CD14-positive monocyte (primary cell): ENCODE data around the gene CCDC77. TPM values are rescaled to one million over a fixed set of nuclear protein-coding genes. Genes with fewer than 3 reads are reported as not detected.

ENCODE experiments used
- DNase-seq, 3 donors: peaks; one replicate each; pipeline ENCODE4 v3.0.0-alpha.2; 2011 to 2022
- H2AFZ ChIP-seq: 2 replicates; pipeline ENCODE4 v1.6.0; 2012; ENCODE audit warnings: mild to moderate bottlenecking, low read depth, low read length, inconsistent platforms; ENCODE audit not compliant: insufficient read depth, poor library complexity, severe bottlenecking
- H3K27ac ChIP-seq, 2 donors: 1 replicate in 1 of 2; 2 replicates in 1 of 2; pipeline ENCODE4 v1.5.1; 2012 to 2013; ENCODE audit warnings: low read length in 2 of 2, control low read depth in 1 of 2, inconsistent platforms in 1 of 2, low read depth in 1 of 2, mild to moderate bottlenecking in 1 of 2
- H3K27me3 ChIP-seq, 2 donors: one replicate each; pipeline versions ENCODE4 v1.6.0 to v1.6.1; 2011 to 2013; ENCODE audit warnings: low read length in 2 of 2; ENCODE audit not compliant: control insufficient read depth in 2 of 2, insufficient read depth in 2 of 2
- H3K36me3 ChIP-seq, 2 donors: replicated peaks in 1 of 2; 1 replicate in 1 of 2; 2 replicates in 1 of 2; pipeline versions ENCODE4 v1.5.1 to v1.6.1; 2012 to 2013; ENCODE audit warnings: low read length in 2 of 2, control low read depth in 1 of 2, inconsistent platforms in 1 of 2, mild to moderate bottlenecking in 1 of 2; ENCODE audit not compliant: insufficient read depth in 2 of 2, control insufficient read depth in 1 of 2
- H3K4me1 ChIP-seq, 2 donors: 1 replicate in 1 of 2; 2 replicates in 1 of 2; pipeline versions ENCODE4 v1.5.1 to v1.6.1; 2012 to 2013; ENCODE audit warnings: low read length in 2 of 2, control low read depth in 1 of 2, inconsistent platforms in 1 of 2, mild to moderate bottlenecking in 1 of 2, moderate library complexity in 1 of 2; ENCODE audit not compliant: insufficient read depth in 2 of 2, control insufficient read depth in 1 of 2
- H3K4me2 ChIP-seq: replicated peaks from 2 replicates; pipeline ENCODE3; 2012; ENCODE audit warnings: low read length, moderate library complexity, mild to moderate bottlenecking; ENCODE audit not compliant: poor library complexity, severe bottlenecking; ENCODE audit errors: extremely low read depth
- H3K4me3 ChIP-seq, 3 experiments: fragments of 200-600 bp in 1 of 3; sonication (generic) in 1 of 3; replicated peaks in 1 of 3; 1 replicate in 2 of 3; 2 replicates in 1 of 3; pipeline ENCODE4 v1.5.1; 2011 to 2013; ENCODE audit warnings: low read length in 3 of 3, mild to moderate bottlenecking in 3 of 3, control low read depth in 2 of 3, low read depth in 2 of 3, inconsistent platforms in 1 of 3, moderate library complexity in 1 of 3
- H3K79me2 ChIP-seq: 2 replicates; pipeline ENCODE4 v1.6.0; 2012; ENCODE audit warnings: mild to moderate bottlenecking, control low read depth, inconsistent platforms, low read length, moderate library complexity; ENCODE audit not compliant: insufficient read depth
- H3K9ac ChIP-seq: 2 replicates; pipeline ENCODE4 v1.6.0; 2017; ENCODE audit warnings: low read length, mild to moderate bottlenecking; ENCODE audit not compliant: insufficient read depth, poor library complexity, severe bottlenecking
- H3K9me3 ChIP-seq, 2 donors: replicated peaks in 1 of 2; 1 replicate in 1 of 2; 2 replicates in 1 of 2; pipeline versions ENCODE4 v1.5.1 to v1.6.1; 2012 to 2013; ENCODE audit warnings: low read length in 2 of 2, control low read depth in 1 of 2; ENCODE audit not compliant: control insufficient read depth in 1 of 2, insufficient read depth in 1 of 2
- H4K20me1 ChIP-seq: 2 replicates; pipeline ENCODE4 v1.6.0; 2012; ENCODE audit warnings: mild to moderate bottlenecking, low read length, control low read depth, moderate library complexity; ENCODE audit not compliant: insufficient read depth
- H3K27ac Mint-ChIP-seq, 7 donors: one replicate each; pipeline ENCODE4 v1.8.0; 2020; ENCODE audit warnings: mild to moderate bottlenecking in 7 of 7, mixed read lengths in 7 of 7, moderate library complexity in 6 of 7, inconsistent platforms in 2 of 7
- H3K27me3 Mint-ChIP-seq, 3 donors: one replicate each; pipeline ENCODE4 v1.8.0; 2021 to 2022; ENCODE audit warnings: low read depth in 3 of 3, mild to moderate bottlenecking in 3 of 3, mixed read lengths in 3 of 3, moderate library complexity in 3 of 3, inconsistent platforms in 1 of 3
- H3K36me3 Mint-ChIP-seq, 2 donors: one replicate each; pipeline ENCODE4 v1.8.0; 2020; ENCODE audit warnings: mixed read lengths in 2 of 2, inconsistent platforms in 1 of 2, mild to moderate bottlenecking in 1 of 2
- H3K4me1 Mint-ChIP-seq: one replicate; pipeline ENCODE4 v1.8.0; 2020; ENCODE audit warnings: mild to moderate bottlenecking, mixed read lengths
- H3K4me3 Mint-ChIP-seq, 2 donors: one replicate each; pipeline ENCODE4 v1.8.0; 2020; ENCODE audit warnings: mild to moderate bottlenecking in 2 of 2, mixed read lengths in 2 of 2, moderate library complexity in 1 of 2
- H3K9me3 Mint-ChIP-seq, 7 donors: one replicate each; pipeline ENCODE4 v1.8.0; 2020 to 2022; ENCODE audit warnings: mixed read lengths in 7 of 7, mild to moderate bottlenecking in 6 of 7, moderate library complexity in 6 of 7, inconsistent platforms in 2 of 7
- WGBS: methylation state at CpG from one replicate; pipeline ENCODE4 v1.1.5; 2013; ENCODE audit warnings: missing lambda C conversion rate; ENCODE audit not compliant: insufficient coverage; 5-methylcytosine and 5-hydroxymethylcytosine counted together
- intact Hi-C, 2 donors: fragments of 100-400 bp; cut with micrococcal nuclease; formaldehyde crosslinking; loops; one replicate each; pipeline versions ENCODE4 v1.15.0 to v1.15.1; 2023
- polyA plus RNA-seq, 3 donors: library from polyadenylated mRNA; depleted of rRNA in 1 of 3; unstranded in 2 of 3; stranded (reverse) in 1 of 3; fragments of 300-500 nt in 2 of 3; fragments of >200 nt in 1 of 3; fragmentation: Illumina TruSeq in 2 of 3; gene quantifications; 1 replicate in 2 of 3; 2 replicates in 1 of 3; pipeline ENCODE4 v1.2.3, GENCODE V29; 2012 to 2021
- TF ChIP-seq, protein P1 (sequence below): fragments of 200-600 bp; IDR thresholded peaks from one replicate; pipeline ENCODE4 v1.8.0; 2022; ENCODE audit warnings: antibody characterized with exemption, mild to moderate bottlenecking

CCDC77 gene
- polyA plus RNA-seq, 3 donors, result 4.1 to 7.7 (median 5.1) TPM

- Mint-ChIP-seq H3K27me3 (peaks cover 18 to 27% (median 20%) of the 10 kb centered on the region in 3 donors), H3K36me3 (no peaks in the 10 kb centered on the region), H3K4me3 (no peak overlapping the region), H3K4me1 (no peaks in the 10 kb centered on the region), H3K27ac (no peak overlapping the region), H3K9me3 (peaks cover 0 to 2% (median 0%) of the 10 kb centered on the region in 7 donors)
- TF ChIP-seq, protein P1, sequence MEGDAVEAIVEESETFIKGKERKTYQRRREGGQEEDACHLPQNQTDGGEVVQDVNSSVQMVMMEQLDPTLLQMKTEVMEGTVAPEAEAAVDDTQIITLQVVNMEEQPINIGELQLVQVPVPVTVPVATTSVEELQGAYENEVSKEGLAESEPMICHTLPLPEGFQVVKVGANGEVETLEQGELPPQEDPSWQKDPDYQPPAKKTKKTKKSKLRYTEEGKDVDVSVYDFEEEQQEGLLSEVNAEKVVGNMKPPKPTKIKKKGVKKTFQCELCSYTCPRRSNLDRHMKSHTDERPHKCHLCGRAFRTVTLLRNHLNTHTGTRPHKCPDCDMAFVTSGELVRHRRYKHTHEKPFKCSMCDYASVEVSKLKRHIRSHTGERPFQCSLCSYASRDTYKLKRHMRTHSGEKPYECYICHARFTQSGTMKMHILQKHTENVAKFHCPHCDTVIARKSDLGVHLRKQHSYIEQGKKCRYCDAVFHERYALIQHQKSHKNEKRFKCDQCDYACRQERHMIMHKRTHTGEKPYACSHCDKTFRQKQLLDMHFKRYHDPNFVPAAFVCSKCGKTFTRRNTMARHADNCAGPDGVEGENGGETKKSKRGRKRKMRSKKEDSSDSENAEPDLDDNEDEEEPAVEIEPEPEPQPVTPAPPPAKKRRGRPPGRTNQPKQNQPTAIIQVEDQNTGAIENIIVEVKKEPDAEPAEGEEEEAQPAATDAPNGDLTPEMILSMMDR, result no peak
- Histone ChIP-seq H3K36me3 (no peaks in the 10 kb centered on the region), H2AFZ (no peak overlapping the region), H3K79me2 (no peaks in the 10 kb centered on the region), H3K9me3 (no peaks in the 10 kb centered on the region), H3K27me3 (peaks cover 0 to 5% of the 10 kb centered on the region in 2 donors), H3K4me1 (no peaks in the 10 kb centered on the region), H3K27ac (no peak overlapping the region), H3K9ac (no peak overlapping the region), H3K4me2 (no peak overlapping the region), H3K4me3 (no peak overlapping the region), H4K20me1 (no peaks in the 10 kb centered on the region)
- DNase-seq, result no peak
- 64% methylated on average over 3 of the region's 3 CpGs for WGBS
- intact Hi-C loops, result no loop called here
These were observed 80.6 kb downstream of the CCDC77 start for GRCh38 chr12:482061-482460.

- Mint-ChIP-seq H3K27ac (no peak overlapping the region), H3K9me3 (peaks cover 0 to 8% (median 5%) of the 10 kb centered on the region in 7 donors), H3K27me3 (peaks cover 12 to 27% (median 26%) of the 10 kb centered on the region in 3 donors), H3K36me3 (no peaks in the 10 kb centered on the region), H3K4me1 (no peaks in the 10 kb centered on the region), H3K4me3 (no peak overlapping the region)
- WGBS, result 78% methylated on average over 10 of the region's 11 CpGs
- H3K4me3 ChIP-seq, result no peak overlapping the region
- H3K79me2 ChIP-seq, result no peaks in the 10 kb centered on the region
- H3K4me1 ChIP-seq, result no peaks in the 10 kb centered on the region
- peaks cover 0 to 9% of the 10 kb centered on the region in 2 donors for H3K27me3 ChIP-seq
- no peaks in the 10 kb centered on the region for H3K9me3 ChIP-seq
- H3K27ac ChIP-seq, result no peak overlapping the region
- H2AFZ ChIP-seq, result no peak overlapping the region
- no peak overlapping the region for H3K4me2 ChIP-seq
- no peak overlapping the region for H3K9ac ChIP-seq
- H4K20me1 ChIP-seq, result no peaks in the 10 kb centered on the region
- H3K36me3 ChIP-seq, result no peaks in the 10 kb centered on the region
- intact Hi-C loops, result no loop called here
- DNase-seq, result no peak
- TF ChIP-seq, protein P1, result no peak
These were observed 82.7 kb downstream of the CCDC77 start for GRCh38 chr12:484096-484495.
